GM18909 (cell line): ENCODE data around the gene NELFB.
A peak's percentile ranks its signal among the peaks of the same experiment; 100 is the strongest.

Experiments used
- ATAC-seq: cut with Tn5 transposase; IDR thresholded peaks from one replicate; pipeline ENCODE4 v1.9.1; 2021; ENCODE audit warnings: mild to moderate bottlenecking; ENCODE audit not compliant: unreplicated experiment, poor library complexity

Gene NELFB

GRCh38 chr9:137266162-137266527 lies 11.0 kb downstream of the NELFB start:
- ATAC-seq: no peak

- ATAC-seq: no peak
These were observed 11.7 kb downstream of the NELFB start for GRCh38 chr9:137266585-137267453.

- ATAC-seq: no peak
These were observed 12.8 kb downstream of the NELFB start for GRCh38 chr9:137267933-137268355.

GRCh38 chr9:137268538-137269201 lies 13.5 kb downstream of the NELFB start:
- no peak for ATAC-seq

- no peak for ATAC-seq
These were observed 14.2 kb downstream of the NELFB start for GRCh38 chr9:137269231-137269772.

- ATAC-seq: no peak
These were observed 16.0 kb downstream of the NELFB start for GRCh38 chr9:137270929-137271695.

- ATAC-seq: no peak
These were observed 16.6 kb downstream of the NELFB start for GRCh38 chr9:137271696-137272076.

- ATAC-seq: no peak
These were observed 17.3 kb downstream of the NELFB start for GRCh38 chr9:137272241-137273094.

GRCh38 chr9:137273095-137273490 lies 18.0 kb downstream of the NELFB start:
- no peak for ATAC-seq

- ATAC-seq: no peak
These were observed 18.6 kb downstream of the NELFB start for GRCh38 chr9:137273611-137274320.

GRCh38 chr9:137275203-137275587 lies 20.1 kb downstream of the NELFB start:
- no peak for ATAC-seq

GRCh38 chr9:137275588-137276472 lies 20.7 kb downstream of the NELFB start:
- no peak for ATAC-seq

GRCh38 chr9:137276473-137277328 lies 21.6 kb downstream of the NELFB start:
- no peak for ATAC-seq

- peak; percentile 77 for ATAC-seq
These were observed 22.4 kb downstream of the NELFB start, which contains the start of gene TOR4A for GRCh38 chr9:137277329-137278041. TOR4A (plus strand) TSS chr9:137277726; CDS start chr9:137278690, 964 bp downstream.

GRCh38 chr9:137278061-137278701 lies 23.1 kb downstream of the NELFB start:
- ATAC-seq: peak; percentile 3
